ENCODE data around the gene NIF3L1. TPM values are rescaled to one million over a fixed set of nuclear protein-coding genes. Genes with fewer than 3 reads are reported as not detected.
A peak's percentile ranks its signal among the peaks of the same experiment; 100 is the strongest.

Gene NIF3L1
- total and polyA plus RNA-seq, 9 of the 15 experiments (the other 6 are each of a cell fraction or from before 2014, with no cell fraction given): 26.7 to 89.5 (median 45.6) TPM

GRCh38 chr2:200930947-200931626, 41.9 kb downstream of the NIF3L1 start (continued):
- no peak for TF ChIP-seq TCF7 (IDR thresholded peaks at IDR 0.05; ENCODE audit: borderline replicate concordance)

GRCh38 chr2:200939832-200940231, 50.7 kb downstream of the NIF3L1 start:
- intact Hi-C loops (cut with micrococcal nuclease): no loop called here
- H3K36me3 ChIP-seq (ENCODE audit: control insufficient read depth, insufficient read depth, low read length): peaks cover 91% of the 10 kb centered on the region

More at GRCh38 chr2:200939832-200940231, 50.7 kb downstream of the NIF3L1 start:
- H3K9me3 ChIP-seq (replicated peaks; ENCODE audit: control insufficient read depth, insufficient read depth, low read depth, low read length): no peaks in the 10 kb centered on the region
- H3K27me3 ChIP-seq (ENCODE audit: control insufficient read depth in 2 of 2, insufficient read depth in 2 of 2, low read length in 2 of 2): no peaks in the 10 kb centered on the region
- H3K79me2 ChIP-seq (ENCODE audit: control insufficient read depth, insufficient read depth, low read length): no peaks in the 10 kb centered on the region
- no peak overlapping the region for H3K4me2 ChIP-seq (ENCODE audit: insufficient read depth, low read length)
- no peak for ATAC-seq
- TF ChIP-seq ESRRB (CRISPR knock-in tag; IDR thresholded peaks at IDR 0.05; ENCODE audit: borderline replicate concordance) (no peak), TEAD1 (CRISPR knock-in tag; IDR thresholded peaks at IDR 0.05) (peak in 1 of 2 experiments; percentile 70; a peak in 1 of 4 replicates), SMAD3 (CRISPR knock-in tag; conservative IDR thresholded peaks at IDR 0.05) (peak; percentile 73; the same call in 1 of the 2 replicates)
- no peaks in the 10 kb centered on the region for H4K20me1 ChIP-seq (replicated peaks; ENCODE audit: control insufficient read depth, insufficient read depth, low read length)
- H3K4me1 ChIP-seq (replicated peaks in 1 of 2; ENCODE audit: control insufficient read depth in 2 of 2, insufficient read depth in 2 of 2, low read length in 2 of 2): peaks cover 0 to 2% of the 10 kb centered on the region in 2 experiments; a peak in 1 of 5 replicates
- no peaks in the 10 kb centered on the region for H3K9me1 ChIP-seq (ENCODE audit: control insufficient read depth, insufficient read depth, low read length)
- no peak for DNase-seq (ENCODE audit: extremely low read depth in 1 of 4, low spot score in 3 of 4)
- no peak overlapping the region for H2AFZ ChIP-seq (ENCODE audit: low read depth, low read length)
- WGBS (ENCODE audit: insufficient coverage, low coverage, missing lambda C conversion rate): 75% methylated on average over 1 of the region's 1 CpG
- no peak overlapping the region for H3K9ac ChIP-seq (ENCODE audit: insufficient read depth in 1 of 2, low read depth in 2 of 2, low read length in 2 of 2)
- CTCF ChIA-PET (ENCODE audit: low intra/inter-chr PET ratio): no interaction called here
- in situ Hi-C loops (cut with MboI): no loop called here
- no TSS peak for BruUV-seq (replicated peaks)
- no peak overlapping the region for H3K27ac ChIP-seq (ENCODE audit: extremely low read depth, low read depth, low read length)
- no peak overlapping the region for H3K4me3 ChIP-seq
- no peak for FAIRE-seq
- POLR2A ChIA-PET: no interaction called here

All from K562 (cell line).